ENCODE measurements around the gene HOMER3. TPM values are rescaled to one million over a fixed set of nuclear protein-coding genes. Genes with fewer than 3 reads are reported as not detected.
A peak's percentile ranks its signal among the peaks of the same experiment; 100 is the strongest.

Gene HOMER3
- total RNA-seq: 10 to 100 TPM; 16.6 to 47.8 (median 40.6) TPM

DNA sequence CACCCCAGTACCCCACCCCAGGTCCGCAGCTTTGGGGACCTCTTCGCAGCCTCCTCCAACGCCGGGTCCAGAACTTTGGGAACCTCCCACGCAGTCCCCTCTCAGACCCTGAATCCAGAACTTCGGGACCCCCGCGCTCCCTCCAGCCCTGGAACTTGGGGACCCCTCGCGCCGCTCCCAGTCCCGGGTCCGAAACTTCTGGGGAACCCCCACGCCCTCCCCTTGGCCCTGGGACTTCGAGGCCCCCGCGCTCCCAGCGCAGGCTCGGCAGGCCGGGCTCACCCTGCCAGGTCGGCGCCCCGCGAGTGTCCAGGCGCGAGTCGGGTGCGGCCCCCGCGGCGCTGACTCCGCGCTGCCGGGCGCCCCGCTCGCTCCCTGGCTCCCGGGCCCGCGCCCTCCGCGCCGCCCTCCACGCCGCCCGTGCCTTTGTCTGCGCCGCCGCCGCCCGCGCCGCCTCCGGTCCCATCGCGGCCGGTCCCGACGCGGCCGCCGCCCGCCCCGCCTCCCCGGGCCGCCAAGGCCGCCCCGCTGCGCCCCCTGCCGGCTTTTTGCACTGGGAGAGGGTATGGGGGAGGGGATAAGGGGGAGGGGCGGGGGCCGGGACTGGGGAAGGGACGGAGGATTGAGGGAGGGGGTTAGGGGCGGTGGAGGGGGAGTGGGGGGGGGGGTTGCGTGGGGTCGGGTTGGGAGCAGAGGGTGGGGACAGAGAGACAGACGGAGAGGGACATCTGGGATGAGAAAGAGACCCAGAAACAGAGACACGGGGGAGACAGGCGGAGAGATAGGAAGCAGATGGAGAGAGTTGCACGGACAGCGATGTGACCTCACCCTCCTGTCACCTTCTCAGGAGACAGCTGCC, at the start of gene HOMER3:
Gene HOMER3 (minus strand): TSS at position 449 of the 859 bp plus-strand sequence. CDS start 2,235 bp downstream, outside the sequence.
- TF ChIP-seq, protein P1, sequence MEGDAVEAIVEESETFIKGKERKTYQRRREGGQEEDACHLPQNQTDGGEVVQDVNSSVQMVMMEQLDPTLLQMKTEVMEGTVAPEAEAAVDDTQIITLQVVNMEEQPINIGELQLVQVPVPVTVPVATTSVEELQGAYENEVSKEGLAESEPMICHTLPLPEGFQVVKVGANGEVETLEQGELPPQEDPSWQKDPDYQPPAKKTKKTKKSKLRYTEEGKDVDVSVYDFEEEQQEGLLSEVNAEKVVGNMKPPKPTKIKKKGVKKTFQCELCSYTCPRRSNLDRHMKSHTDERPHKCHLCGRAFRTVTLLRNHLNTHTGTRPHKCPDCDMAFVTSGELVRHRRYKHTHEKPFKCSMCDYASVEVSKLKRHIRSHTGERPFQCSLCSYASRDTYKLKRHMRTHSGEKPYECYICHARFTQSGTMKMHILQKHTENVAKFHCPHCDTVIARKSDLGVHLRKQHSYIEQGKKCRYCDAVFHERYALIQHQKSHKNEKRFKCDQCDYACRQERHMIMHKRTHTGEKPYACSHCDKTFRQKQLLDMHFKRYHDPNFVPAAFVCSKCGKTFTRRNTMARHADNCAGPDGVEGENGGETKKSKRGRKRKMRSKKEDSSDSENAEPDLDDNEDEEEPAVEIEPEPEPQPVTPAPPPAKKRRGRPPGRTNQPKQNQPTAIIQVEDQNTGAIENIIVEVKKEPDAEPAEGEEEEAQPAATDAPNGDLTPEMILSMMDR (IDR thresholded peaks at IDR 0.05): no peak
- DNase-seq (ENCODE audit: low spot score) (peak; percentile 85), ATAC-seq (ENCODE audit: low FRiP score) (peak; percentile 82)

DNA sequence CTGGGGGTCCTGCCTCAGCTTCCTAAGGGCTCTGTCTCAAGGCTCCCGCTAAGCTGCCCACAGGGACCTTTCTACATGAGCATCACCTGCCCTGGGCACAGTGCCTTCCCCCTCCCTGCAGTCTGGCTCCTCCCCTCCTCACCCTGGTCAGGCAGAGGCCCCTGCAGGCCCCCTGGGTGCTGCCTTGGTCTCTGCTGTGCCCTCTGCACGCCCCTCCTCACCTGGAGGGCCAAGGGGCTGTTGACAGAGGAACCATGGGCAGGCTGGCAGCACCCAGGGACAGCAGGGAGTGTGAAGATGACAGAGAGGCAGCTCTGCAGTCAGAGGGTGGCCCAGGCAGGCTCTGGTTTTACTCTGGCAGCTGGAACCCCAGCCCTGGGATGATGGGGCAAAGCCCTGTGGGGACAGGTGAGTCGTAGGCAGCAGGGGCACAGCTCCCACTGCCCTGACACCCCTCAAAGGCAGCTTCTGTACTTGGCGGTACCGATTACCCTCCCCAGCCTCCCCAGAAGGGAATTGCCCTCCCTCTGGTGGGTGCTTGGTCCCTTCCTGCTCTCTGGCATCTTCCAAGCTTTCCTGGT, 49.2 kb upstream of the HOMER3 start:
- no peak for ATAC-seq (ENCODE audit: low FRiP score)
- DNase-seq (ENCODE audit: low spot score): no peak
- TF ChIP-seq, protein P1 (IDR thresholded peaks at IDR 0.05): no peak

DNA sequence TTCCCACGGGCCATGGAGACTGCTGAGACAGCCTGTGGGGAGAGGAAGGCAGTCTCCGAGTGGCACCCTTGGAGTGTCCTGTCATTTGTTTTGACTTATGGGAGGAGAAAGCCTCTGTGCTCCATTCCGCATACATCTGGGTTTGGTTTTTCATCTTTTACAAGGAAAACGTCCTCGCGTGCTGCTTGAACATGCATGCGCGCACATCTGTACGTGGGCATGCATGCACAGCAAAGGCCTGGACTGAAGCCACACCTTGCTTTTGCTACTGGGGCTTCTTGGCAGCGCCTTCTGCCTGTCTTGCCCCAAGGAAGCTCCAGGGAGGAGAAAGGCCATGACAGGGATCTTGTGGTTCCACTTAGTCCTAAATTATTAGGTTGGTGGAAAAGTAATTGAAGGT, 48.3 kb upstream of the HOMER3 start:
- TF ChIP-seq, protein P1 (IDR thresholded peaks at IDR 0.05): no peak
- no peak for DNase-seq (ENCODE audit: low spot score)
- ATAC-seq (ENCODE audit: low FRiP score): no peak

DNA sequence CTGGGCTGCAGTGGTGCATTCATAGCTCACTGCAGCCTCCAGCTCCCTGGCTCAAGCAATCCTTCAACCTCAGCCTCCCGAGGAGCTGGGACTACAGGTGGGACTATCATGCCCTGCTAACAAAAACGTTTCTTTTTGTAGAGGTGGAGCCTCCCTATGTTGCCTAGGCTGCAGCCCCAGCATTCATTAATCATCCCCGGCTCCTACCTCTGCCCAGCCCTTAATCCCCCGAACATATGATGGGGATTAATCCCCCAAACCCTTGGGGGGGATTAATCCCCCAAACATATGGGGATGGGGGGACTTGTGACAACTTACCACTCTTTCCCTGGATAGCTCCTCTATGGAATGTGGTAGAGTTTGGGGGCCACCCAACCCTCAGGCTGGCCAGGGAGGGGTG, 46.4 kb upstream of the HOMER3 start:
- TF ChIP-seq, protein P1 (IDR thresholded peaks at IDR 0.05): no peak
- DNase-seq (ENCODE audit: low spot score) (no peak), ATAC-seq (ENCODE audit: low FRiP score) (no peak)

DNA sequence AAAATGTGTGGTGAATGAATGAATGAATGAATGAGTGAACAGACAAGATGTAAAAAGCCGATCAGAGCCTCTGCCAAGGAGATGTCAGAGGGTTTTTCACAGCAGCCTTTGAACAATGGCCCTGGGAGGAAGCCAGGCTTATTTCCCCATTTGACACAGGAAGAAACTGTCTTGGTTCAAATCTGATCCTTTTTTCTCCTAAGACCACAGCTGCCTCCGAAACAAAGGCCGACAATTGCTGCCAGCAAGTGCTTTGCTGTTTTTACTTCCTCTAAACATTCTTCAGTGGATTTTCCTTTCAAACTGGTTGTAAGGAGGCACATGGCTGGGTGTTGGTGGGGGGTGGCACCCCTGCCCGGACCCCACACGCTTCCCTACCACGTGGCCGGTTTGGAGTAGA, 44.2 kb upstream of the HOMER3 start:
- DNase-seq (ENCODE audit: low spot score): no peak
- ATAC-seq (ENCODE audit: low FRiP score): no peak
- TF ChIP-seq, protein P1 (IDR thresholded peaks at IDR 0.05): no peak

DNA sequence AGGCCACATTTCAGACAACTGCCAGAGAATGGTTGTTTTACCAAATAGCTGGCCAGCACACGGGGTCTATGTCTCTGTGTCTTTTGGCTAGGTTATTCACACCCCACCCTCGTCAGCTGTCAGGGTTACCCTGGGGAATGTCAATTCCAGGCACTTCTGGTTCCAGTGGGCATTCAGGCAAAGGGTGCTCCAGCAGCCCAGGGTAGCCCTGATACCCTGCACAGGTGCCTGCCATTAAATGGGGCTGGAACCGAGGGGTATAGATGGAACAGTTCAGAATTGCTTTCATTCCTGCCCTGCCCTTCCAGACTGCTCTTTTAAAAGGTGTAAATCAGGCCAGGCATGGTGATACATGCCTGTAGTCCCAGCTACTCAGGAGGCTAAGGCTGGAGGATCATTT, 43.2 kb upstream of the HOMER3 start:
- DNase-seq (ENCODE audit: low spot score) (no peak), ATAC-seq (ENCODE audit: low FRiP score) (no peak)

More for the DNA sequence above, 43.2 kb upstream of the HOMER3 start:
- TF ChIP-seq, protein P1 (IDR thresholded peaks at IDR 0.05): no peak
